ENCODE results near the gene CITED2. TPM values are rescaled to one million over a fixed set of nuclear protein-coding genes. Genes with fewer than 3 reads are reported as not detected.
A peak's percentile ranks its signal among the peaks of the same experiment; 100 is the strongest.
"Not testable (repeated sequence)": the region's sequence is repeated elsewhere in the genome, so short reads cannot be mapped to it uniquely, and the experiment has no call there.

The CITED2 gene
- total RNA-seq, 1 donor from 2014 or later = 122 TPM

- H3K27ac Mint-ChIP-seq (ENCODE audit: unreplicated experiment) = no peak overlapping the region
- H3K4me1 Mint-ChIP-seq = peaks cover 20% of the 10 kb centered on the region
- no peak for TF ChIP-seq CTCF (conservative IDR thresholded peaks at IDR 0.05)
- H3K27me3 Mint-ChIP-seq (ENCODE audit: low read depth) = no peaks in the 10 kb centered on the region
- no peaks in the 10 kb centered on the region for H3K9me3 Mint-ChIP-seq
- no peak overlapping the region for H3K4me3 Mint-ChIP-seq
- no peaks in the 10 kb centered on the region for H3K36me3 Mint-ChIP-seq (ENCODE audit: low read depth)
- no peak for DNase-seq (ENCODE audit: low read depth, low spot score)
Observed at GRCh38 chr6:139416146-139416545, 41.7 kb upstream of the CITED2 start.

- Mint-ChIP-seq H3K4me3 (no peak overlapping the region), H3K27ac (ENCODE audit: unreplicated experiment) (peak overlapping the region; percentile 54)
- no peak for TF ChIP-seq CTCF (conservative IDR thresholded peaks at IDR 0.05)
Observed at GRCh38 chr6:139415365-139415764, 40.9 kb upstream of the CITED2 start.

GRCh38 chr6:139412103-139412502 is 37.7 kb upstream of the CITED2 start:
- not testable (repeated sequence) for H3K27ac Mint-ChIP-seq (ENCODE audit: unreplicated experiment); DNase-seq (ENCODE audit: low read depth, low spot score); H3K36me3 Mint-ChIP-seq (ENCODE audit: low read depth); H3K4me3 Mint-ChIP-seq; H3K27me3 Mint-ChIP-seq (ENCODE audit: low read depth); H3K9me3 Mint-ChIP-seq
- H3K4me1 Mint-ChIP-seq = peaks cover 36% of the 10 kb centered on the region

More at GRCh38 chr6:139415365-139415764, 40.9 kb upstream of the CITED2 start:
- H3K4me1 Mint-ChIP-seq = peaks cover 23% of the 10 kb centered on the region
- H3K9me3 Mint-ChIP-seq = peaks cover 2% of the 10 kb centered on the region
- H3K36me3 Mint-ChIP-seq (ENCODE audit: low read depth) = no peaks in the 10 kb centered on the region
- no peaks in the 10 kb centered on the region for H3K27me3 Mint-ChIP-seq (ENCODE audit: low read depth)
- DNase-seq (ENCODE audit: low read depth, low spot score) = no peak

GRCh38 chr6:139409026-139409425 is 34.6 kb upstream of the CITED2 start:
- H3K4me1 Mint-ChIP-seq = peaks cover 30% of the 10 kb centered on the region
- no peak for TF ChIP-seq CTCF (conservative IDR thresholded peaks at IDR 0.05)
- no peak overlapping the region for H3K4me3 Mint-ChIP-seq
- H3K36me3 Mint-ChIP-seq (ENCODE audit: low read depth) = no peaks in the 10 kb centered on the region
- no peaks in the 10 kb centered on the region for H3K27me3 Mint-ChIP-seq (ENCODE audit: low read depth)
- peaks cover 6% of the 10 kb centered on the region for H3K9me3 Mint-ChIP-seq
- DNase-seq (ENCODE audit: low read depth, low spot score) = no peak
- no peak overlapping the region for H3K27ac Mint-ChIP-seq (ENCODE audit: unreplicated experiment)

- no peak overlapping the region for H3K4me3 Mint-ChIP-seq
- peaks cover 6% of the 10 kb centered on the region for H3K9me3 Mint-ChIP-seq
- no peak for DNase-seq (ENCODE audit: low read depth, low spot score)
- no peak for TF ChIP-seq CTCF (conservative IDR thresholded peaks at IDR 0.05)
- peaks cover 34% of the 10 kb centered on the region for H3K4me1 Mint-ChIP-seq
- H3K36me3 Mint-ChIP-seq (ENCODE audit: low read depth) = no peaks in the 10 kb centered on the region
- H3K27me3 Mint-ChIP-seq (ENCODE audit: low read depth) = no peaks in the 10 kb centered on the region
- H3K27ac Mint-ChIP-seq (ENCODE audit: unreplicated experiment) = no peak overlapping the region
Observed at GRCh38 chr6:139407718-139408222, 33.3 kb upstream of the CITED2 start.

- H3K9me3 Mint-ChIP-seq = peaks cover 6% of the 10 kb centered on the region
- no peaks in the 10 kb centered on the region for H3K36me3 Mint-ChIP-seq (ENCODE audit: low read depth)
- TF ChIP-seq CTCF (conservative IDR thresholded peaks at IDR 0.05) = no peak
- DNase-seq (ENCODE audit: low read depth, low spot score) = no peak
- H3K4me3 Mint-ChIP-seq = no peak overlapping the region
- peaks cover 34% of the 10 kb centered on the region for H3K4me1 Mint-ChIP-seq
- H3K27ac Mint-ChIP-seq (ENCODE audit: unreplicated experiment) = no peak overlapping the region
- no peaks in the 10 kb centered on the region for H3K27me3 Mint-ChIP-seq (ENCODE audit: low read depth)
Observed at GRCh38 chr6:139406577-139407343, 32.3 kb upstream of the CITED2 start.
